Brain microvascular endothelial cell (primary cell): ENCODE results near the gene IGF2BP3.

ENCODE experiments used
- DNase-seq: peaks from one replicate; pipeline ENCODE4 v3.0.0-alpha.2; 2020
- H3K27ac ChIP-seq: fragments of 250-450 bp; sonication (Bioruptor Pico); 2 replicates; pipeline ENCODE4 v1.5.1; 2020; ENCODE audit warnings: mild to moderate bottlenecking, moderate library complexity
- H3K27me3 ChIP-seq: fragments of 250-450 bp; sonication (Bioruptor Pico); replicated peaks from 2 replicates; pipeline ENCODE4 v1.5.1; 2020; ENCODE audit warnings: mild to moderate bottlenecking
- H3K36me3 ChIP-seq: fragments of 250-450 bp; sonication (Bioruptor Pico); replicated peaks from 2 replicates; pipeline ENCODE4 v1.5.1; 2020; ENCODE audit warnings: mild to moderate bottlenecking
- H3K4me3 ChIP-seq: 2 replicates; pipeline ENCODE4 v1.5.1; 2011; ENCODE audit warnings: low read depth, mild to moderate bottlenecking, control low read depth, low read length, moderate library complexity
- in situ Hi-C: cut with HindIII; loops from 2 replicates; pipeline ENCODE4 v1.10.0; 2017; ENCODE audit warnings: low sequenced_read_pairs, low pct_ligation_motif_present
- TF ChIP-seq, protein P1 (sequence below): IDR thresholded peaks from 2 replicates; pipeline ENCODE4 v1.5.1; 2011; ENCODE audit warnings: low read depth, mild to moderate bottlenecking, moderate library complexity, low read length, control low read depth, inconsistent platforms; ENCODE audit errors: missing control alignments

IGF2BP3 gene

DNA sequence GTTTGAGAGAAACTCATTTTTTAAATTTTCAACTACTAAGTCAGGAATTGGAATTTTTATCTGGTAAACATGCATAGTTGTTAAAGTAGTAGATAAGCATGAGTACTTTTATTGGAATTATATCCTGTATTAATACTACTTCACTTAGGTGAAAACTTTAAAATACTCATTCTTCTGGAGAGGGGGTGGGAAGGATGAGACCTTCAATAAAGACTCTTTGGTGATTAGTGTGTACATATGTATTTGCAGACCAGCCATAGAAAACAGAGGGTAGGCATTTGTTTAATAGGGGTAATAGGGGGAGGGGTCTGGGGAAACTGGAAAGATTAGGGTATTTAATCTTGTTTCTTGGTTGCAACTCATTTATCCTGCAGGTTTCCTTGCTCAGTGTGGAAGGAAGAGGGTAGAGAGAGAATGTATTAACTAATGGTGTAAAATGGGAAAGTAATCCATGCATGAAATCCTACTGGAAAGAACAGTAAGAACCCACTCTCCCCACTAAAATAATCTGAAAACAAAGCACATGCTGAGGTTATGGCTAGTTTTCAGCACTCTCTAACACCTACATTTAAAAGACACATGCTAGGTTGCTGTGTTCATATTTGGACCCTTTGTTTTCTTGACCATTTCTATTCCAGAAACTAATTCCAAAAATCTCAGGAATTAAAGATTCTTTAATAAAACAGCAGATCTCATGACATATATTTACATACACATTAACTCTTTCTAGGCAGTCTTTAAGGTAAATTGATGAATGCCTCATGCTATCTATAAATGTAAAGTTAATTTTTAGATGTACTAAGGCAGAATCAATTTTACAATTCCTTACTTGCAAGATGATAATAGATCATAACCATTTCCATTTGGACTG is 6.2 kb upstream of the IGF2BP3 start:
- Histone ChIP-seq H3K27ac (no peak overlapping the region), H3K36me3 (no peaks in the 10 kb centered on the region), H3K4me3 (no peak overlapping the region), H3K27me3 (no peaks in the 10 kb centered on the region)
- in situ Hi-C loops, result no loop called here
- no peak for DNase-seq
- TF ChIP-seq, protein P1, sequence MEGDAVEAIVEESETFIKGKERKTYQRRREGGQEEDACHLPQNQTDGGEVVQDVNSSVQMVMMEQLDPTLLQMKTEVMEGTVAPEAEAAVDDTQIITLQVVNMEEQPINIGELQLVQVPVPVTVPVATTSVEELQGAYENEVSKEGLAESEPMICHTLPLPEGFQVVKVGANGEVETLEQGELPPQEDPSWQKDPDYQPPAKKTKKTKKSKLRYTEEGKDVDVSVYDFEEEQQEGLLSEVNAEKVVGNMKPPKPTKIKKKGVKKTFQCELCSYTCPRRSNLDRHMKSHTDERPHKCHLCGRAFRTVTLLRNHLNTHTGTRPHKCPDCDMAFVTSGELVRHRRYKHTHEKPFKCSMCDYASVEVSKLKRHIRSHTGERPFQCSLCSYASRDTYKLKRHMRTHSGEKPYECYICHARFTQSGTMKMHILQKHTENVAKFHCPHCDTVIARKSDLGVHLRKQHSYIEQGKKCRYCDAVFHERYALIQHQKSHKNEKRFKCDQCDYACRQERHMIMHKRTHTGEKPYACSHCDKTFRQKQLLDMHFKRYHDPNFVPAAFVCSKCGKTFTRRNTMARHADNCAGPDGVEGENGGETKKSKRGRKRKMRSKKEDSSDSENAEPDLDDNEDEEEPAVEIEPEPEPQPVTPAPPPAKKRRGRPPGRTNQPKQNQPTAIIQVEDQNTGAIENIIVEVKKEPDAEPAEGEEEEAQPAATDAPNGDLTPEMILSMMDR, result no peak

GRCh38 chr7:23475576-23475839 is 5.2 kb upstream of the IGF2BP3 start:
- in situ Hi-C loops, result no loop called here
- TF ChIP-seq, protein P1, result no peak
- DNase-seq, result no peak
- no peak overlapping the region for H3K4me3 ChIP-seq
- no peaks in the 10 kb centered on the region for H3K27me3 ChIP-seq
- no peaks in the 10 kb centered on the region for H3K36me3 ChIP-seq
- H3K27ac ChIP-seq, result no peak overlapping the region

- H3K36me3 ChIP-seq, result no peaks in the 10 kb centered on the region
- peak overlapping the region; percentile 64 for H3K4me3 ChIP-seq
- in situ Hi-C loops, result no loop called here
- H3K27me3 ChIP-seq, result no peaks in the 10 kb centered on the region
- TF ChIP-seq, protein P1, result no peak
- H3K27ac ChIP-seq, result peak overlapping the region; percentile 39
- no peak for DNase-seq
These were observed 4.7 kb upstream of the IGF2BP3 start for GRCh38 chr7:23474829-23475575.

DNA sequence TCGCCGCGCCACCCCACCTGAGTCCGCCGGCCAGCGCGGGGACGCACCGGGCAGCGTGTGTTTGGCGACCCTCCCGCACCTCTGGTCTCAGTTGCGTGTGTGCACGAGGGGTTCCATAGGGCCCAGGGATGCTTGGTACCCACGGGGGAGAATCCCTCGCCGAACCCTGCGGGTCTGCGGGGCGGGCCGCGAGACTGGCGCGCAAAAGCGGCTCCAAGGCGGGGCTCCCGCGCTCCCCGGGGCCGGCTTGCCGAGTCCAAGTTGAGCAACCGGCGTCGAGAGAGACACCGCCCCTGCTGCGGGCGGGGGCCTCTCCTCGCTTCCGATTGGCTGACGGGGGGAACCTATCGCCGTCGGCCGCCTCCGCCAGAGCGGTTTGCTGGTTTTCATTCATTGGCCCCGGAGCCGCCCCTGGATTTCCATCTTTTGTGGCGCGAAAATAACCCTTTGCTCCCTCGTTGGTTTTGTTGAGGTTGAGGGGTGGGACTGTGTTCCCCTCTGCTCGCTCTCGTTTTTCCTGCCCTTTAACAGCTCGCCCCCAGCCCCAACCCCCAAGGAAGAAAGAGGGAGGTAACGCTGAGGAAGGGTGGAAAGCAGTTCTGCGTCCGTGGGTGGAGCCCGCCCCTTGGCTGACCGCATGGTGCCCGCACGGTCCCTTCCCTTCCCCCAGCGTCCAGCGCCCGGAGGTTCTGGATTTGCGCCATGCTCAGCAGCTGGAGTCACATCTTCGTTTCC is 4.0 kb upstream of the IGF2BP3 start:
- H3K27me3 ChIP-seq, result no peaks in the 10 kb centered on the region
- in situ Hi-C loops, result no loop called here
- H3K27ac ChIP-seq, result peak overlapping the region; percentile 44
- TF ChIP-seq, protein P1, result no peak
- peak overlapping the region; percentile 74 for H3K4me3 ChIP-seq
- H3K36me3 ChIP-seq, result no peaks in the 10 kb centered on the region
- peak; percentile 95 for DNase-seq

GRCh38 chr7:23473844-23474093 is 3.5 kb upstream of the IGF2BP3 start:
- TF ChIP-seq, protein P1, result no peak
- H3K4me3 ChIP-seq, result peak overlapping the region; percentile 74
- H3K27me3 ChIP-seq, result no peaks in the 10 kb centered on the region
- in situ Hi-C loops, result no loop called here
- peak overlapping the region; percentile 44 for H3K27ac ChIP-seq
- H3K36me3 ChIP-seq, result no peaks in the 10 kb centered on the region
- no peak for DNase-seq
